Left lung (tissue), 10 donors: ENCODE results near the gene ZNF512B. TPM values are rescaled to one million over a fixed set of nuclear protein-coding genes. Genes with fewer than 3 reads are reported as not detected.

Experiments used
- ATAC-seq: fragments of 200-7000 bp; cut with Tn5 transposase; one replicate; pipeline ENCODE4 v1.9.1; 2020; ENCODE audit warnings: moderate library complexity
- DNase-seq, 4 donors: peaks; one replicate each; pipeline ENCODE4 v3.0.0-alpha.2; 2013 to 2020
- H3K27ac ChIP-seq, 2 donors: fragments of 200-600 bp; sonication (generic) in 1 of 2; one replicate each; pipeline versions ENCODE4 v1.5.0 to v1.8.0; 2020 to 2021
- H3K27me3 ChIP-seq, 2 donors: fragments of 200-600 bp; sonication (generic) in 1 of 2; one replicate each; pipeline versions ENCODE4 v1.5.0 to v1.8.0; 2020 to 2021
- H3K36me3 ChIP-seq, 2 donors: fragments of 200-600 bp; sonication (generic) in 1 of 2; one replicate each; pipeline versions ENCODE4 v1.5.0 to v1.8.0; 2020 to 2021
- H3K4me1 ChIP-seq, 2 donors: fragments of 200-600 bp; one replicate each; pipeline ENCODE4 v1.8.0; 2021
- H3K4me3 ChIP-seq, 2 donors: fragments of 200-600 bp; sonication (generic) in 1 of 2; one replicate each; pipeline versions ENCODE4 v1.5.0 to v1.8.0; 2020 to 2021; ENCODE audit warnings: mild to moderate bottlenecking in 1 of 2
- H3K9me3 ChIP-seq, 2 donors: fragments of 200-600 bp; sonication (generic) in 1 of 2; one replicate each; pipeline versions ENCODE4 v1.5.0 to v1.8.0; 2020 to 2021
- intact Hi-C, 2 donors: fragments of 100-400 bp; cut with DNase I; formaldehyde crosslinking; loops; one replicate each; pipeline versions ENCODE4 v1.11.2 to v1.14.2; 2022
- polyA plus RNA-seq, 6 donors: library from polyadenylated mRNA; unstranded; fragments of 120-200 nt; gene quantifications; one replicate each; pipeline ENCODE4 v1.2.1, GENCODE V29; 2013; ENCODE audit not compliant: insufficient read length in 6 of 6
- total RNA-seq, 2 donors: library from RNA; stranded (reverse); fragmentation: NEBNext Ultra II Directional; extraction: Animal tissue kit (Norgen Biotek cat#: 25700); gene quantifications; one replicate each; pipeline ENCODE4 v1.2.1, GENCODE V29; 2021
- TF ChIP-seq, protein P1 (sequence below), 2 donors: fragments of 200-600 bp; sonication (generic) in 1 of 2; IDR thresholded peaks; one replicate each; pipeline versions ENCODE4 v1.5.0 to v1.8.0; 2021; ENCODE audit warnings: antibody characterized with exemption in 2 of 2
- donor health status: DM: no; HTN: yes; CAD: no.
- donor health status: DM: no; HTN: no; CAD: no.

The ZNF512B gene
- total and polyA plus RNA-seq, 8 donors: 16.4 to 38.3 (median 26.6) TPM

- no peaks in the 10 kb centered on the region for H3K27me3 ChIP-seq
- peak overlapping the region; percentile 33 to 73 for H3K27ac ChIP-seq
- peaks cover 0 to 45% of the 10 kb centered on the region in 2 donors for H3K4me1 ChIP-seq
- no peak overlapping the region for H3K4me3 ChIP-seq
- no peaks in the 10 kb centered on the region for H3K9me3 ChIP-seq
- intact Hi-C loops: no loop called here
- TF ChIP-seq, protein P1, sequence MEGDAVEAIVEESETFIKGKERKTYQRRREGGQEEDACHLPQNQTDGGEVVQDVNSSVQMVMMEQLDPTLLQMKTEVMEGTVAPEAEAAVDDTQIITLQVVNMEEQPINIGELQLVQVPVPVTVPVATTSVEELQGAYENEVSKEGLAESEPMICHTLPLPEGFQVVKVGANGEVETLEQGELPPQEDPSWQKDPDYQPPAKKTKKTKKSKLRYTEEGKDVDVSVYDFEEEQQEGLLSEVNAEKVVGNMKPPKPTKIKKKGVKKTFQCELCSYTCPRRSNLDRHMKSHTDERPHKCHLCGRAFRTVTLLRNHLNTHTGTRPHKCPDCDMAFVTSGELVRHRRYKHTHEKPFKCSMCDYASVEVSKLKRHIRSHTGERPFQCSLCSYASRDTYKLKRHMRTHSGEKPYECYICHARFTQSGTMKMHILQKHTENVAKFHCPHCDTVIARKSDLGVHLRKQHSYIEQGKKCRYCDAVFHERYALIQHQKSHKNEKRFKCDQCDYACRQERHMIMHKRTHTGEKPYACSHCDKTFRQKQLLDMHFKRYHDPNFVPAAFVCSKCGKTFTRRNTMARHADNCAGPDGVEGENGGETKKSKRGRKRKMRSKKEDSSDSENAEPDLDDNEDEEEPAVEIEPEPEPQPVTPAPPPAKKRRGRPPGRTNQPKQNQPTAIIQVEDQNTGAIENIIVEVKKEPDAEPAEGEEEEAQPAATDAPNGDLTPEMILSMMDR (IDR thresholded peaks at IDR 0.05): no peak
- peak; percentile 3 for ATAC-seq
- peaks cover 0 to 78% of the 10 kb centered on the region in 2 donors for H3K36me3 ChIP-seq
- peak in 2 of 4 donors; percentile 30 to 86 for DNase-seq
Observed at GRCh38 chr20:63942250-63942951, 27.3 kb downstream of the ZNF512B start.

- H3K4me1 ChIP-seq: peaks cover 0 to 38% of the 10 kb centered on the region in 2 donors
- DNase-seq (peak in 2 of 4 donors; percentile 76 to 88), ATAC-seq (peak; percentile 16)
- H3K4me3 ChIP-seq: no peak overlapping the region
- TF ChIP-seq, protein P1 (IDR thresholded peaks at IDR 0.05): no peak
- peak overlapping the region; percentile 39 to 83 for H3K27ac ChIP-seq
- peaks cover 0 to 87% of the 10 kb centered on the region in 2 donors for H3K36me3 ChIP-seq
- no peaks in the 10 kb centered on the region for H3K27me3 ChIP-seq
- intact Hi-C loops: no loop called here
- H3K9me3 ChIP-seq: no peaks in the 10 kb centered on the region
Observed at GRCh38 chr20:63941282-63942081, 28.2 kb downstream of the ZNF512B start.

GRCh38 chr20:63940472-63941266 lies 29.1 kb downstream of the ZNF512B start:
- no peak overlapping the region for H3K4me3 ChIP-seq
- DNase-seq (peak in 1 of 4 donors; percentile 79), ATAC-seq (no peak)
- TF ChIP-seq, protein P1 (IDR thresholded peaks at IDR 0.05): no peak
- H3K27ac ChIP-seq: peak overlapping the region in 1 of 2 donors; percentile 83
- intact Hi-C loops: no loop called here
- no peaks in the 10 kb centered on the region for H3K9me3 ChIP-seq
- H3K36me3 ChIP-seq: peaks cover 0 to 87% of the 10 kb centered on the region in 2 donors
- peaks cover 0 to 38% of the 10 kb centered on the region in 2 donors for H3K4me1 ChIP-seq
- no peaks in the 10 kb centered on the region for H3K27me3 ChIP-seq

DNA sequence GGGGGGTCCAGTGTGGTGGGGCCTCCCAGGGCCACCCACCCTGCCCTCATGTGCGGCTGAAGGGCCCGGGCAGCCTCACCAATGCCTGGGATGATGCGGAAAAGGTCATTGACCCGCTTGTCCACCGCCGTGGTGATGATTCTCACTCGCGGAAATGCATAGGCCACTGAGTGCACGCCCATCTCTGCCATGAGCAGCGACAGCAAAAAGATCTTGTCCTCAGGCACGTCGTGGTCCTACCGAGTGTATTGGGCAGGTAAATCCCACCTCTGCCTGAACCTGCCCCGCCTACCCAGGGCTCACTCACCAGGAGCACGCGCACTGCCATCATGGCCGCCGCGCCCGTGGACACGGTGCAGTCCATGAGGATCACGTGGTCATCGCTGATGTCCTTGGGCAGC lies 29.7 kb downstream of the ZNF512B start:
- intact Hi-C loops: no loop called here
- Histone ChIP-seq H3K4me1 (peaks cover 0 to 38% of the 10 kb centered on the region in 2 donors), H3K27ac (no peak overlapping the region), H3K27me3 (no peaks in the 10 kb centered on the region), H3K9me3 (no peaks in the 10 kb centered on the region), H3K4me3 (no peak overlapping the region), H3K36me3 (peaks cover 0 to 87% of the 10 kb centered on the region in 2 donors)
- DNase-seq (peak in 1 of 4 donors; percentile 52), ATAC-seq (no peak)
- TF ChIP-seq, protein P1 (IDR thresholded peaks at IDR 0.05): no peak
